8988T (cell line): Measurements from ENCODE around the gene FBXO41.

Experiments used
- DNase-seq: peaks from one replicate; pipeline ENCODE4 v3.0.0; 2011

FBXO41 gene

GRCh38 chr2:73208258-73208657, 76.0 kb downstream of the FBXO41 start:
- DNase-seq, result no peak

GRCh38 chr2:73205611-73206010, 78.7 kb downstream of the FBXO41 start:
- no peak for DNase-seq
